ENCODE data around the gene TMEM120B.

DNA sequence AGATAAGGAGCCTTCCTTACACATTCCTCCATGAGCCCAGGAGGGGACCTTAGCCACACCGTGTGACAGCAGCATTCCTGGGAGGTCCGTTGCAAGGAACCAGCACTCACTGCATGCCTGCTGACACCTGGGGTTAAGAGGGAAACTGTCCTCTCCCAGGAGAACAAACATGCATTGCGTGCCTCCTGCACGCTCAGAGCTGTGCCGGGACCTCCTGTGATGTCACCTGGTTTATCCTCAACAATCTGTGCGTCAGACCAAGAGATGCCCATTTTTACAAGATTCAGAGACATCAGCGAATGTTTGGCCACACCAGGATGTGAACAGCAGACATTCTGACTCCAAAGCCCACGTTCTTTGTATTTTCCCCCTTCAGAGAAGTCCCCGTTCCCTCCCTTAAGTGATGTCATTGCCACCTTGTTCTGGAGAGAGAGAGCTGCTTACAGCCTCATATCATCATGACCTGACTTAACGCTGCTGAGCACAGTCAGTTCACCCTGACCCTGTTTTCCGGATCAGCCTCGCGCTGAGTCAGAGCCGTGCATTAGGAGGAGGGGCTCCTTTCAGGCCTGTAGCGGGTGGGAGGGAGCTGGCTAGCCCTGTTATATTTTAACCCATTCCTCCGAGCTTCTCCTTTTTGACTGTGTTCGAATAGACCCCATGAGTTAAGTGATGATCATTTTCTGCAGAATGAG lies 36.2 kb downstream of the TMEM120B start:
- TF ChIP-seq, protein P1, sequence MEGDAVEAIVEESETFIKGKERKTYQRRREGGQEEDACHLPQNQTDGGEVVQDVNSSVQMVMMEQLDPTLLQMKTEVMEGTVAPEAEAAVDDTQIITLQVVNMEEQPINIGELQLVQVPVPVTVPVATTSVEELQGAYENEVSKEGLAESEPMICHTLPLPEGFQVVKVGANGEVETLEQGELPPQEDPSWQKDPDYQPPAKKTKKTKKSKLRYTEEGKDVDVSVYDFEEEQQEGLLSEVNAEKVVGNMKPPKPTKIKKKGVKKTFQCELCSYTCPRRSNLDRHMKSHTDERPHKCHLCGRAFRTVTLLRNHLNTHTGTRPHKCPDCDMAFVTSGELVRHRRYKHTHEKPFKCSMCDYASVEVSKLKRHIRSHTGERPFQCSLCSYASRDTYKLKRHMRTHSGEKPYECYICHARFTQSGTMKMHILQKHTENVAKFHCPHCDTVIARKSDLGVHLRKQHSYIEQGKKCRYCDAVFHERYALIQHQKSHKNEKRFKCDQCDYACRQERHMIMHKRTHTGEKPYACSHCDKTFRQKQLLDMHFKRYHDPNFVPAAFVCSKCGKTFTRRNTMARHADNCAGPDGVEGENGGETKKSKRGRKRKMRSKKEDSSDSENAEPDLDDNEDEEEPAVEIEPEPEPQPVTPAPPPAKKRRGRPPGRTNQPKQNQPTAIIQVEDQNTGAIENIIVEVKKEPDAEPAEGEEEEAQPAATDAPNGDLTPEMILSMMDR (conservative IDR thresholded peaks at IDR 0.05) = no peak
- no peak for TF ChIP-seq ZFX (IDR thresholded peaks at IDR 0.05)
